K562 (cell line): ENCODE measurements around the gene HSD17B2. TPM values are rescaled to one million over a fixed set of nuclear protein-coding genes. Genes with fewer than 3 reads are reported as not detected.

Experiments used
- BCOR ChIP-seq: fragments of 450-650 bp; IDR thresholded peaks from 2 replicates; pipeline ENCODE4 v1.6.1; 2016
- RCOR1 ChIP-seq, 2 experiments: IDR thresholded peaks; 2 replicates each; pipeline ENCODE4 v1.6.1; 2012; ENCODE audit warnings: low read depth in 2 of 2, low read length in 2 of 2, borderline replicate concordance in 1 of 2, improper control_type of control experiment in 1 of 2
- THRAP3 ChIP-seq: fragments of 450-650 bp; IDR thresholded peaks from 2 replicates; pipeline ENCODE4 v1.6.1; 2016; ENCODE audit warnings: mild to moderate bottlenecking, inconsistent platforms, borderline replicate concordance
- ZNF184 ChIP-seq: sonication (generic); formaldehyde crosslinking; IDR thresholded peaks from 2 replicates; pipeline ENCODE4 v1.5.0; 2020; ENCODE audit warnings: missing genetic modification reagents
- polyA plus RNA-seq, 8 experiments: library from polyadenylated mRNA; depleted of rRNA in 4 of 8; stranded (reverse) in 5 of 8; unstranded in 3 of 8; fragments of >200 nt; fragmentation: Nextera tagmentation in 2 of 8; fragmentation: Illumina TruSeq in 1 of 8; extraction: Ambion mirVana in 2 of 8; extraction: Trizol in 1 of 8; gene quantifications; 2 replicates each; pipeline versions ENCODE4 v1.2.1 to v1.2.3, GENCODE V29; 2011 to 2014; ENCODE audit warnings: inconsistent platforms in 1 of 8, missing spikeins in 1 of 8
- total RNA-seq, 7 experiments: library from RNA; depleted of rRNA in 6 of 7; stranded (reverse); fragments of >200 nt in 6 of 7; fragmentation: Illumina TruSeq in 2 of 7; extraction: Trizol in 2 of 7; gene quantifications; 2 replicates each; pipeline versions ENCODE4 v1.2.1 to v1.2.3, GENCODE V29; 2011 to 2021; ENCODE audit warnings: low replicate concordance in 1 of 7
- TF ChIP-seq, protein P1 (sequence below), 2 experiments: fragments of 450-650 bp in 1 of 2; sonication (generic) in 1 of 2; formaldehyde crosslinking in 1 of 2; IDR thresholded peaks; 2 replicates each; pipeline versions ENCODE4 v1.7.1 to v1.9.0; 2016 to 2022; ENCODE audit warnings: inconsistent platforms in 1 of 2, mild to moderate bottlenecking in 1 of 2, missing genetic modification reagents in 1 of 2

The HSD17B2 gene
- total and polyA plus RNA-seq, 9 of the 15 experiments (the other 6 are each of a cell fraction or from before 2014, with no cell fraction given): not detected

DNA sequence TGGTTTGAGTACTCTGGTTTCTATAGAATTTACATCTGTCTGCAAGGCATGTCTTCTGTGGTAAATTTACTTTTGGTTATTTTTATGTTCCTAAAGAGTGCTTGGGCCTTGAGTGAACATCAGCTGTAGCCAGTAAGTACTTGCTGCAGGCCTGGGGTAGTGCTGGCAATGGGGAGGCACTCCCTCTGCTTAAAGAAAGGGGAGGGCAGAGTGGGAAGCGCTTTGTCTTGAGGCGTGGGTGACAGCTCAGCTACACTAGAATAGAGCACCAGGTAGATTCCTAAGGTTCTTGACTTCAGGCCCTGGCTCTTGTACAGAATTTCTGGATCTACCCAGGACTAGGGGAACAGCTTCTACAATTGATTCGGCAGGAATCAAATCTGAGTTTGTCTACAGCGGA lies 84.4 kb downstream of the HSD17B2 start (continued):
- TF ChIP-seq, protein P1, sequence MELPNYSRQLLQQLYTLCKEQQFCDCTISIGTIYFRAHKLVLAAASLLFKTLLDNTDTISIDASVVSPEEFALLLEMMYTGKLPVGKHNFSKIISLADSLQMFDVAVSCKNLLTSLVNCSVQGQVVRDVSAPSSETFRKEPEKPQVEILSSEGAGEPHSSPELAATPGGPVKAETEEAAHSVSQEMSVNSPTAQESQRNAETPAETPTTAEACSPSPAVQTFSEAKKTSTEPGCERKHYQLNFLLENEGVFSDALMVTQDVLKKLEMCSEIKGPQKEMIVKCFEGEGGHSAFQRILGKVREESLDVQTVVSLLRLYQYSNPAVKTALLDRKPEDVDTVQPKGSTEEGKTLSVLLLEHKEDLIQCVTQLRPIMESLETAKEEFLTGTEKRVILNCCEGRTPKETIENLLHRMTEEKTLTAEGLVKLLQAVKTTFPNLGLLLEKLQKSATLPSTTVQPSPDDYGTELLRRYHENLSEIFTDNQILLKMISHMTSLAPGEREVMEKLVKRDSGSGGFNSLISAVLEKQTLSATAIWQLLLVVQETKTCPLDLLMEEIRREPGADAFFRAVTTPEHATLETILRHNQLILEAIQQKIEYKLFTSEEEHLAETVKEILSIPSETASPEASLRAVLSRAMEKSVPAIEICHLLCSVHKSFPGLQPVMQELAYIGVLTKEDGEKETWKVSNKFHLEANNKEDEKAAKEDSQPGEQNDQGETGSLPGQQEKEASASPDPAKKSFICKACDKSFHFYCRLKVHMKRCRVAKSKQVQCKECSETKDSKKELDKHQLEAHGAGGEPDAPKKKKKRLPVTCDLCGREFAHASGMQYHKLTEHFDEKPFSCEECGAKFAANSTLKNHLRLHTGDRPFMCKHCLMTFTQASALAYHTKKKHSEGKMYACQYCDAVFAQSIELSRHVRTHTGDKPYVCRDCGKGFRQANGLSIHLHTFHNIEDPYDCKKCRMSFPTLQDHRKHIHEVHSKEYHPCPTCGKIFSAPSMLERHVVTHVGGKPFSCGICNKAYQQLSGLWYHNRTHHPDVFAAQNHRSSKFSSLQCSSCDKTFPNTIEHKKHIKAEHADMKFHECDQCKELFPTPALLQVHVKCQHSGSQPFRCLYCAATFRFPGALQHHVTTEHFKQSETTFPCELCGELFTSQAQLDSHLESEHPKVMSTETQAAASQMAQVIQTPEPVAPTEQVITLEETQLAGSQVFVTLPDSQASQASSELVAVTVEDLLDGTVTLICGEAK (IDR thresholded peaks at IDR 0.05): no peak
- TF ChIP-seq, protein P1 (CRISPR knock-in tag; IDR thresholded peaks at IDR 0.05): no peak
- TF ChIP-seq THRAP3 (no peak), ZNF184 (CRISPR knock-in tag) (no peak), BCOR (no peak), RCOR1 (IDR thresholded peaks at IDR 0.05; ENCODE audit: borderline replicate concordance in 1 of 2, low read depth in 2 of 2, low read length in 2 of 2) (no peak)
